Liver (tissue), 3 donors: ENCODE data around the gene FANCE.

ENCODE experiments used
- ATF3 ChIP-seq: IDR thresholded peaks from 2 replicates; pipeline ENCODE4 v1.6.1; 2016; ENCODE audit warnings: antibody characterized with exemption
- CTCF ChIP-seq: fragments of 150-350 bp; IDR thresholded peaks from 2 replicates; pipeline ENCODE4 v1.5.1; 2017; ENCODE audit warnings: improper control_type of control experiment, low read depth, low read length; ENCODE audit not compliant: missing input control
- EGR1 ChIP-seq, 2 donors: IDR thresholded peaks; 2 replicates each; pipeline ENCODE4 v1.6.1; 2016 to 2018; ENCODE audit warnings: antibody characterized with exemption in 2 of 2, low read depth in 2 of 2
- JUND ChIP-seq, 2 donors: IDR thresholded peaks; 2 replicates each; pipeline ENCODE4 v1.6.1; 2016; ENCODE audit warnings: antibody characterized with exemption in 2 of 2
- MAX ChIP-seq: IDR thresholded peaks from 2 replicates; pipeline ENCODE4 v1.6.1; 2016; ENCODE audit warnings: antibody characterized with exemption
- RAD21 ChIP-seq, 2 donors: IDR thresholded peaks; 2 replicates each; pipeline ENCODE4 v1.6.1; 2016; ENCODE audit warnings: antibody characterized with exemption in 2 of 2, mild to moderate bottlenecking in 2 of 2
- REST ChIP-seq: IDR thresholded peaks from 2 replicates; pipeline ENCODE4 v1.6.1; 2016; ENCODE audit warnings: antibody characterized with exemption, mild to moderate bottlenecking
- SP1 ChIP-seq: IDR thresholded peaks from 2 replicates; pipeline ENCODE4 v1.6.1; 2018; ENCODE audit warnings: antibody characterized with exemption, mild to moderate bottlenecking
- TAF1 ChIP-seq: conservative IDR thresholded peaks from 2 replicates; pipeline ENCODE4 v1.6.1; 2016; ENCODE audit warnings: antibody characterized with exemption, mild to moderate bottlenecking
- YY1 ChIP-seq: IDR thresholded peaks from 2 replicates; pipeline ENCODE4 v1.6.1; 2016; ENCODE audit warnings: antibody characterized with exemption, mild to moderate bottlenecking
- donor health status: healthy.
- donor health status: healthy.

GRCh38 chr6:35485402-35485877, 33.3 kb downstream of the FANCE start:
- TF ChIP-seq CTCF, result no peak
- no peak for TF ChIP-seq YY1
- no peak for TF ChIP-seq MAX
- TF ChIP-seq ATF3, result no peak
- no peak for TF ChIP-seq TAF1
- TF ChIP-seq JUND (IDR thresholded peaks at IDR 0.05), result no peak
- no peak for TF ChIP-seq RAD21 (IDR thresholded peaks at IDR 0.05)
- no peak for TF ChIP-seq SP1
- no peak for TF ChIP-seq REST
- TF ChIP-seq EGR1 (IDR thresholded peaks at IDR 0.05; ENCODE audit: low read depth in 2 of 2), result no peak
